H1 (cell line): ENCODE measurements around the gene ENPEP. TPM values are rescaled to one million over a fixed set of nuclear protein-coding genes. Genes with fewer than 3 reads are reported as not detected.

Source experiments
- ATF2 ChIP-seq: IDR thresholded peaks from 2 replicates; pipeline ENCODE4 v1.6.1; 2012; ENCODE audit warnings: low read length, inconsistent platforms
- MAFK ChIP-seq: IDR thresholded peaks from 2 replicates; pipeline ENCODE4 v1.6.1; 2012; ENCODE audit warnings: low read depth, mild to moderate bottlenecking, improper control_type of control experiment, low read length
- NANOG ChIP-seq: IDR thresholded peaks from 2 replicates; pipeline ENCODE4 v1.6.1; 2011; ENCODE audit warnings: low read length, low read depth, mild to moderate bottlenecking, inconsistent platforms; ENCODE audit not compliant: insufficient read depth, poor library complexity, severe bottlenecking
- ZNF274 ChIP-seq: IDR thresholded peaks from 2 replicates; pipeline ENCODE4 v1.7.0; 2012; ENCODE audit warnings: low read length, borderline replicate concordance; ENCODE audit errors: extremely low read depth
- polyA plus RNA-seq, 7 experiments: library from polyadenylated mRNA; depleted of rRNA in 3 of 7; stranded (reverse) in 5 of 7; unstranded in 2 of 7; fragments of >200 nt in 5 of 7; fragments of 200-250 nt in 2 of 7; gene quantifications; 1 replicate in 5 of 7; 2 replicates in 1 of 7; 4 replicates in 1 of 7; pipeline versions ENCODE4 v1.2.1 to v1.2.3, GENCODE V29; 2011 to 2013; ENCODE audit warnings: missing spikeins in 2 of 7, mixed read lengths in 2 of 7
- total RNA-seq: library from RNA; stranded (reverse); fragmentation: NEBNext Ultra II Directional; extraction: Animal tissue kit (Norgen Biotek cat#: 25700); gene quantifications from 2 replicates; pipeline ENCODE4 v1.2.1, GENCODE V29; 2021

ENPEP gene
- total and polyA plus RNA-seq, 2 of the 8 experiments (the other 6 are each of a cell fraction or from before 2014, with no cell fraction given), result 0.09 to 0.61 TPM

GRCh38 chr4:110527156-110527555 lies 51.2 kb downstream of the ENPEP start (continued):
- no peak for TF ChIP-seq NANOG
- no peak for TF ChIP-seq ATF2
- no peak for TF ChIP-seq ZNF274
- TF ChIP-seq MAFK, result no peak
